Measurements from ENCODE around the gene TMEM204.

Gene TMEM204

GRCh38 chr16:1523581-1524245 is 9.8 kb upstream of the TMEM204 start:
- DNase-seq = no peak

GRCh38 chr16:1524366-1524765 is 9.1 kb upstream of the TMEM204 start:
- DNase-seq = no peak

- DNase-seq = no peak
Observed at GRCh38 chr16:1525871-1526607, 7.4 kb upstream of the TMEM204 start.

GRCh38 chr16:1526608-1527555 is 6.6 kb upstream of the TMEM204 start:
- no peak for DNase-seq

GRCh38 chr16:1527836-1528811 is 5.3 kb upstream of the TMEM204 start:
- peak; percentile 38 for DNase-seq

- no peak for DNase-seq
Observed at GRCh38 chr16:1528921-1529537, 4.4 kb upstream of the TMEM204 start.

GRCh38 chr16:1530349-1530882 is 3.0 kb upstream of the TMEM204 start:
- no peak for DNase-seq

- DNase-seq = peak; percentile 86
Observed at GRCh38 chr16:1530883-1531637, 2.4 kb upstream of the TMEM204 start.

GRCh38 chr16:1531638-1531910 is 1.9 kb upstream of the TMEM204 start:
- DNase-seq = no peak

- DNase-seq = peak; percentile 21
Observed at GRCh38 chr16:1532081-1532760, 1.2 kb upstream of the TMEM204 start.

- DNase-seq = no peak
Observed at GRCh38 chr16:1532771-1533170, 695 bp upstream of the TMEM204 start.

GRCh38 chr16:1534021-1535020 is 855 bp downstream of the TMEM204 start:
- peak; percentile 56 for DNase-seq

- DNase-seq = no peak
Observed at GRCh38 chr16:1535391-1536291, 2.2 kb downstream of the TMEM204 start.

GRCh38 chr16:1536601-1537000 is 3.1 kb downstream of the TMEM204 start:
- DNase-seq = no peak

GRCh38 chr16:1537138-1537577 is 3.7 kb downstream of the TMEM204 start:
- DNase-seq = no peak

GRCh38 chr16:1537763-1538289 is 4.4 kb downstream of the TMEM204 start:
- no peak for DNase-seq

- no peak for DNase-seq
Observed at GRCh38 chr16:1538804-1539520, 5.5 kb downstream of the TMEM204 start.

Data from fibroblast of skin of right quadriceps (primary cell).